NCI-H2029 treated with DMSO at 0.1 percent for 48 hours (cell line): ENCODE measurements around the gene ADGRL2.

Experiments
- DNase-seq: peaks from one replicate; lab custom pipeline; 2025; lab: John Stamatoyannopoulos, UW

The ADGRL2 gene

GRCh38 chr1:81800695-81801650 is at the start of gene ADGRL2:
Gene ADGRL2 (plus strand): TSS chr1:81800934. CDS start chr1:81836985, 36,051 bp downstream.
- peak; percentile 54 for DNase-seq

GRCh38 chr1:81752840-81753239 is 47.9 kb upstream of the ADGRL2 start:
- DNase-seq = no peak

GRCh38 chr1:81754424-81754823 is 46.3 kb upstream of the ADGRL2 start:
- no peak for DNase-seq

GRCh38 chr1:81756872-81757271 is 43.9 kb upstream of the ADGRL2 start:
- DNase-seq = no peak

GRCh38 chr1:81757398-81758020 is 43.2 kb upstream of the ADGRL2 start:
- DNase-seq = no peak

- no peak for DNase-seq
These were observed 42.6 kb upstream of the ADGRL2 start for GRCh38 chr1:81758181-81758580.

- DNase-seq = no peak
These were observed 40.1 kb upstream of the ADGRL2 start for GRCh38 chr1:81760477-81761097.

- no peak for DNase-seq
These were observed 25.2 kb upstream of the ADGRL2 start for GRCh38 chr1:81775510-81775909.

- no peak for DNase-seq
These were observed 19.9 kb upstream of the ADGRL2 start for GRCh38 chr1:81780705-81781454.

- DNase-seq = no peak
These were observed 19.0 kb upstream of the ADGRL2 start for GRCh38 chr1:81781749-81782148.

GRCh38 chr1:81792184-81792583 is 8.6 kb upstream of the ADGRL2 start:
- DNase-seq = no peak

- DNase-seq = no peak
These were observed 3.0 kb upstream of the ADGRL2 start for GRCh38 chr1:81797701-81798100.

GRCh38 chr1:81799939-81800694 is 617 bp upstream of the ADGRL2 start:
- DNase-seq = no peak

GRCh38 chr1:81801651-81802456 is 1.1 kb downstream of the ADGRL2 start:
- no peak for DNase-seq

GRCh38 chr1:81802457-81802706 is 1.6 kb downstream of the ADGRL2 start:
- no peak for DNase-seq

- no peak for DNase-seq
These were observed 2.1 kb downstream of the ADGRL2 start for GRCh38 chr1:81802707-81803430.

- DNase-seq = no peak
These were observed 2.8 kb downstream of the ADGRL2 start for GRCh38 chr1:81803431-81804110.

GRCh38 chr1:81804312-81804711 is 3.6 kb downstream of the ADGRL2 start:
- DNase-seq = no peak
